Panc1 (cell line): ENCODE data around the gene ZNF518B. TPM values are rescaled to one million over a fixed set of nuclear protein-coding genes. Genes with fewer than 3 reads are reported as not detected.

Experiments used
- ATAC-seq: fragments of 200-7000 bp; cut with Tn5 transposase; 2 replicates; pipeline ENCODE4 v1.9.1; 2020; ENCODE audit warnings: mild to moderate bottlenecking, moderate library complexity
- BruUV-seq: library from RNA; stranded (reverse); fragments of 400-500 nt; replicated peaks from 2 replicates; lab custom pipeline; 2021; lab: Mats Ljungman, UMichigan
- CTCF ChIA-PET: fragments of 300-600 bp; sonication (Branson Sonifier 250); formaldehyde crosslinking; loops from one replicate; lab custom pipeline; 2022; ENCODE audit warnings: antibody characterized with exemption; lab: Charles Lee
- POLR2A ChIA-PET: fragments of 300-600 bp; sonication (Branson Sonifier 250); formaldehyde crosslinking; loops from one replicate; lab custom pipeline; 2022; ENCODE audit warnings: antibody characterized with exemption; lab: Charles Lee
- DNase-seq: peaks from one replicate; pipeline ENCODE4 v3.0.0-alpha.2; 2010; ENCODE audit warnings: low read depth, low spot score
- H3K27ac ChIP-seq: 2 replicates; pipeline ENCODE4 v1.5.1; 2011; ENCODE audit warnings: mild to moderate bottlenecking, low read length, inconsistent platforms
- H3K27me3 ChIP-seq: fragments of 200-500 bp; sonication (Bioruptor generic); 2 replicates; pipeline ENCODE4 v1.6.0; 2014; ENCODE audit warnings: low read length, inconsistent platforms; ENCODE audit not compliant: control insufficient read depth, insufficient read depth
- H3K36me3 ChIP-seq: fragments of 200-500 bp; sonication (Bioruptor generic); 2 replicates; pipeline ENCODE4 v1.5.1; 2014; ENCODE audit warnings: inconsistent platforms, mild to moderate bottlenecking, low read length, moderate library complexity; ENCODE audit not compliant: control insufficient read depth, insufficient read depth
- H3K4me1 ChIP-seq: 2 replicates; pipeline ENCODE4 v1.5.1; 2011; ENCODE audit warnings: inconsistent platforms, mild to moderate bottlenecking, low read length, moderate library complexity; ENCODE audit not compliant: control insufficient read depth, insufficient read depth
- H3K4me3 ChIP-seq, 2 experiments: 2 replicates each; pipeline ENCODE4 v1.5.1; 2011 to 2012; ENCODE audit warnings: low read depth in 2 of 2, low read length in 2 of 2, mild to moderate bottlenecking in 2 of 2, inconsistent platforms in 1 of 2, moderate library complexity in 1 of 2
- H3K9me3 ChIP-seq: fragments of 200-500 bp; sonication (Bioruptor generic); 2 replicates; pipeline ENCODE4 v1.5.1; 2014; ENCODE audit warnings: low read depth, mild to moderate bottlenecking, inconsistent platforms, low read length, moderate library complexity; ENCODE audit not compliant: control insufficient read depth, insufficient read depth
- CTCF ChIP-seq: fragments of 450-650 bp; IDR thresholded peaks from 2 replicates; pipeline ENCODE4 v1.5.1; 2017; ENCODE audit warnings: mild to moderate bottlenecking
- POLR2AphosphoS5 ChIP-seq: IDR thresholded peaks from 2 replicates; pipeline ENCODE4 v1.6.1; 2012; ENCODE audit warnings: mild to moderate bottlenecking, low read depth, low read length, moderate library complexity
- REST ChIP-seq, 2 experiments: IDR thresholded peaks; 2 replicates each; pipeline ENCODE4 v1.6.1; 2011 to 2012; ENCODE audit warnings: low read depth in 2 of 2, control low read depth in 1 of 2, low read length in 1 of 2, mild to moderate bottlenecking in 1 of 2, moderate library complexity in 1 of 2; ENCODE audit not compliant: insufficient read depth in 1 of 2
- SIN3A ChIP-seq: IDR thresholded peaks from 2 replicates; pipeline ENCODE4 v1.6.1; 2012; ENCODE audit warnings: low read depth, mild to moderate bottlenecking, low read length, moderate library complexity, borderline replicate concordance; ENCODE audit not compliant: insufficient read depth
- TCF7L2 ChIP-seq: IDR thresholded peaks from 2 replicates; pipeline ENCODE4 v1.6.1; 2011; ENCODE audit warnings: mild to moderate bottlenecking, low read depth, low read length, inconsistent platforms
- in situ Hi-C: cut with HindIII; loops from 2 replicates; pipeline ENCODE4 v1.10.0; 2016; ENCODE audit warnings: low sequenced_read_pairs, low pct_unique_long_range_greater_than_20kb
- intact Hi-C: fragments of 100-400 bp; cut with micrococcal nuclease; formaldehyde crosslinking; loops from one replicate; pipeline ENCODE4 v1.10.0; 2022; ENCODE audit not compliant: unreplicated experiment
- total RNA-seq: library from RNA; stranded (reverse); gene quantifications from one replicate; pipeline ENCODE4 v1.2.1, GENCODE V29; 2021; ENCODE audit not compliant: unreplicated experiment

ZNF518B gene
- total RNA-seq, 1 experiment from 2014 or later, result 20.8 TPM

GRCh38 chr4:10466161-10466560 lies 8.9 kb upstream of the ZNF518B start:
- POLR2A ChIA-PET, result no interaction called here
- no peaks in the 10 kb centered on the region for H3K36me3 ChIP-seq
- DNase-seq (no peak), ATAC-seq (no peak)
- BruUV-seq, result no TSS peak
- H3K4me1 ChIP-seq, result no peaks in the 10 kb centered on the region
- in situ Hi-C loops (no loop called here), intact Hi-C loops (no loop called here)
- CTCF ChIA-PET, result no interaction called here
- H3K9me3 ChIP-seq, result no peaks in the 10 kb centered on the region
- no peaks in the 10 kb centered on the region for H3K27me3 ChIP-seq
- H3K27ac ChIP-seq, result no peak overlapping the region
- no peak overlapping the region for H3K4me3 ChIP-seq
- TF ChIP-seq REST (IDR thresholded peaks at IDR 0.05; ENCODE audit: insufficient read depth in 1 of 2, low read depth in 2 of 2, low read length in 1 of 2), result no peak
- TF ChIP-seq SIN3A, result no peak
- no peak for TF ChIP-seq TCF7L2
- no peak for TF ChIP-seq POLR2AphosphoS5
- no peak for TF ChIP-seq CTCF

- no TSS peak for BruUV-seq
- H3K27me3 ChIP-seq, result no peaks in the 10 kb centered on the region
- TF ChIP-seq POLR2AphosphoS5 (no peak), CTCF (no peak), SIN3A (no peak), TCF7L2 (no peak)
- in situ Hi-C loops, result no loop called here
- DNase-seq (no peak), ATAC-seq (no peak)
- CTCF ChIA-PET, result no interaction called here
- no peak overlapping the region for H3K4me3 ChIP-seq
- intact Hi-C loops, result no loop called here
- POLR2A ChIA-PET, result no interaction called here
- no peaks in the 10 kb centered on the region for H3K4me1 ChIP-seq
- no peaks in the 10 kb centered on the region for H3K9me3 ChIP-seq
- no peaks in the 10 kb centered on the region for H3K36me3 ChIP-seq
- H3K27ac ChIP-seq, result no peak overlapping the region
Observed at GRCh38 chr4:10462876-10463275, 5.7 kb upstream of the ZNF518B start.
